Activated CD4-positive, alpha-beta T cell treated with anti-CD3 and anti-CD28 coated beads, Interleukin-2, amount 50 U/mL, for 24 hours (primary cell): ENCODE data around the gene ADGRA3.

Experiments
- DNase-seq, 2 donors: peaks; one replicate each; pipeline ENCODE4 v3.0.0-alpha.2; 2020; ENCODE audit warnings: low read depth in 1 of 2, low spot score in 1 of 2

Gene ADGRA3

GRCh38 chr4:22515888-22516541 lies at the start of gene ADGRA3:
Gene ADGRA3 (minus strand): TSS chr4:22516066. CDS start chr4:22515784, 282 bp downstream.
- no peak for DNase-seq

GRCh38 chr4:22556495-22556894 lies 40.6 kb upstream of the ADGRA3 start:
- no peak for DNase-seq

GRCh38 chr4:22554670-22555069 lies 38.8 kb upstream of the ADGRA3 start:
- no peak for DNase-seq

GRCh38 chr4:22553560-22553959 lies 37.7 kb upstream of the ADGRA3 start:
- DNase-seq = no peak

GRCh38 chr4:22552812-22553211 lies 36.9 kb upstream of the ADGRA3 start:
- DNase-seq = no peak

- DNase-seq = no peak
Measured at GRCh38 chr4:22551550-22551949, 35.7 kb upstream of the ADGRA3 start.

- DNase-seq = no peak
Measured at GRCh38 chr4:22546299-22546698, 30.4 kb upstream of the ADGRA3 start.

GRCh38 chr4:22539251-22539650 lies 23.4 kb upstream of the ADGRA3 start:
- no peak for DNase-seq

- DNase-seq = no peak
Measured at GRCh38 chr4:22537864-22538263, 22.0 kb upstream of the ADGRA3 start.

- DNase-seq = no peak
Measured at GRCh38 chr4:22534374-22534773, 18.5 kb upstream of the ADGRA3 start.

- DNase-seq = no peak
Measured at GRCh38 chr4:22532896-22533295, 17.0 kb upstream of the ADGRA3 start.

- DNase-seq = no peak
Measured at GRCh38 chr4:22532117-22532516, 16.3 kb upstream of the ADGRA3 start.

- no peak for DNase-seq
Measured at GRCh38 chr4:22531311-22532019, 15.6 kb upstream of the ADGRA3 start.

GRCh38 chr4:22524895-22525294 lies 9.0 kb upstream of the ADGRA3 start:
- DNase-seq = no peak

- DNase-seq = no peak
Measured at GRCh38 chr4:22522706-22523501, 7.0 kb upstream of the ADGRA3 start.

GRCh38 chr4:22522206-22522605 lies 6.3 kb upstream of the ADGRA3 start:
- DNase-seq = no peak

GRCh38 chr4:22521240-22521639 lies 5.4 kb upstream of the ADGRA3 start:
- no peak for DNase-seq

GRCh38 chr4:22515145-22515887 lies 550 bp downstream of the ADGRA3 start:
- peak in 1 of 2 donors; percentile 12 for DNase-seq

GRCh38 chr4:22514481-22514880 lies 1.4 kb downstream of the ADGRA3 start:
- DNase-seq = no peak

- DNase-seq = no peak
Measured at GRCh38 chr4:22514001-22514400, 1.9 kb downstream of the ADGRA3 start.

- DNase-seq = no peak
Measured at GRCh38 chr4:22512306-22512705, 3.6 kb downstream of the ADGRA3 start.
